GM18517 (cell line): Measurements from ENCODE around the gene IFFO2.

Source experiments
- ATAC-seq: cut with Tn5 transposase; IDR thresholded peaks from one replicate; pipeline ENCODE4 v1.9.1; 2021; ENCODE audit warnings: mild to moderate bottlenecking, moderate library complexity; ENCODE audit not compliant: unreplicated experiment

Gene IFFO2

DNA sequence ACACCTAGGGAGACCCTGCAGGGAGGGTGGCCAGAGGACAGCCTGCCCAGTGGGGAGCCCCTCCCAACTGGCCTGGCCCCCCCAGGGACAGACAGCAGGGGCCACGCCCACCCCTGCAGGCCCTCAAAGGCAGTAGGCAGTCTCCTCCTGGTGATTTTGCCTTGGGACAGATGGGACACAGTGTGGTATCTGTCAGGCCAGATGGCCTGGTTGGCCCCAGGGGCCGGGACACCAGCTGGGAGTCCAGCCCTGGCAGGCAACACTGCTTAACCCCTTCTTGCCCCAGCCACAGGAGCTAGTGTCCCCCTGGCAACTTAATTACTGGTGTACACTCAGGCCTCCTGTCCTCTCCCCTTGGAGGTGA lies 17.8 kb downstream of the IFFO2 start:
- ATAC-seq, result no peak

GRCh38 chr1:18938008-18938706 lies 18.3 kb downstream of the IFFO2 start:
- ATAC-seq, result no peak

- ATAC-seq, result no peak
Measured at GRCh38 chr1:18937539-18937938, 18.9 kb downstream of the IFFO2 start.

DNA sequence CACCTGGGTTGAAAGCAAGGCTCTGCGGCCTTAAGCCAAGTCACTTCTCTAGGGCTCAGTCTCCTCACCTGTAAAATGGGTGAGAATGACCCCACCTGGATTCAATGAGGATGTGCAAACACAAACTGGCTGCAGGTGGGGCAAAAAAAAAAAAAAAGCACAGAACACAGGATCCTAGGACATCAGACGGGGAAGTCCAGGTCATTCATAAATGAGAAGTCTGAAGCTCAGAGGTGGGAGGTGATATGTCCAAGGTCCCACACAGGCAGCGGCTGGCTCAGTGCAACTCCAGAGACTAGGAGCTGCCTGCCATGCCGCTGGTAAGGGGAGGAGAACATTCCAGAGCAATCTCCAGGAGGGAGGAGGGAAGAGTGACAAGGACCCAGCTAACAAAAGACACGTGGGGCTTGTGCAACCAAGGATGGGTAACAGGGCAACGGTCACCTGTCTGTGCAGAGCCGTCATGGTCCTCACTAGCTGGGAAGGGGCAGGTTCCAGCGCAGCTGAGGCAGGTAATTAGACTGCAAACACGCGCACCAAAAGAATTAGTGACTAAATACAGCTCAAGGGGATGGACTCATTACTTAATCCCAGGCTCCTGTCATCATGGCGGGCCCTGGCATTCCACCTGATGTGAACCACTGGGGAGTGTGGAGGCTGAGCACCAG lies 19.5 kb downstream of the IFFO2 start:
- no peak for ATAC-seq

DNA sequence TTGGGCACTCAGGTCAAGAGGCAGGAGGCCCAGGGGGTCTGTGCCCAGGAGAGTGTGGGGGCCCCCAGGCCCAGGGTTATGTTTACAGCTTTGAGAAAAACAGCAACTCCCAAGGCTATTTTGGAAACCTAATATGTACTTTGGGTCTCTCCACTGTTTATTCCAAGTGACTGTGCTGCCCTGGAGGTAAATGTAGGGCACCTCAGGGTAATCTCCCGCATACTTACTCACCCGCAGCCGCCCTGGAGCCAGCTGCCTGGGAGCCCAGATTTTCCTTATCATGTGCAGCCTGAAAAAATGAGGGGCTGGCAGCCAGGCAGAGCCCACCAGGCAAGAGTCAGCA lies 20.0 kb downstream of the IFFO2 start:
- ATAC-seq, result no peak

DNA sequence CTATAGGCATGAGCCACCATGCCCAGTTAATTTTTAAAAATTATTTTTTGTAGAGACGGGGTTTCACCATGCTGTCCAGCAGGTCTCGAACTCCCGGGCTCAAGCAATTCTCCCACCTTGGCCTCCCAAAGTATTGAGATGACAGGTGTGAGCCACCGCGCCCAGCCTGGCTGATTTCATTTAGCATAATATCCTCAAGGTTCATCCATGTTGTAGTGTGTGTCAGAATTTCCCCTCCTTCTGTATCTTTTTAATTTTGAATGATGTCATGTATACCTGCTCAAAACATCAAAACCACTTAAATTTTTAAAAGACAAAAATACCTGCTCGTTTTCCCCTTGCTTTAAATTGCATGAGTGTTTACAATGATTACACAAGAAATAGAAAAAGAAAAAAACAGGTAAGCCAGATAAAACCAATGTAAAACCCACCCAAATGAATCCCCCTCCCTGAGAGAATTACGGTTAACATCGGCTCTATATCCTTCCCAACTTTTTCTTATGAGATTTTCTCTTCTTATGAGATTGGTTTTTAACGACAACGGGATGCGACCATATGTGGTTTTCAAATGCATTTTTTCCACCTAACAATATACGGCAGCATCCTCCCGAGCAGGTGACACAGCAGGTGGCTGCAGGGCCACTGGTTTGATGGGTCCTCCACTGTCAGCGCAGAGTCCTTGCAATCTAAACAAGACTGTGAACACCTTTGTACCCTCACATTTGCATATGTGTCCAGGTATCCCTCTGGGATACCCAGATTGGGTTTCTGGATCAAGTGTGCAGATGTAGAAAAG lies 22.1 kb downstream of the IFFO2 start:
- no peak for ATAC-seq

DNA sequence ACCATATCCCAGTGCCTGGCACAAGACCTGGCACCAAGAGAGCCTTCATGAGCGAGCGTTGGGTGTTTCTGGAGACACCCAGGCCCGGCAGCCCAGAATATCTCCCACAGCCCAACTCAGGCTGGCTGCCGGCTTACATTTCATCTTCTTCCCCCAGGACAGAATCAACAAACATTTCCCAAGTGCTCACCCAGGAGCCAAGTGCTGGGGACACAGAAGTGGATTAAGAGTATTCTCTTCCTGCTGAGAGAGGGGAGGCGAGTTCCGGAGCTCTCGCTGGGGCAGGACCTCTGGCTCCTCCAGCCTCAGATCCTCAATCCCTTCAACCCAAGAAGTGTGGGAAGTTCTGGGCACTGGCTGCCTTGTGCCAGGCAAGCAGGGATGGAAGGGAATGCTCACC lies 23.6 kb downstream of the IFFO2 start:
- no peak for ATAC-seq

- no peak for ATAC-seq
Measured at GRCh38 chr1:18932387-18932786, 24.1 kb downstream of the IFFO2 start.

- ATAC-seq, result no peak
Measured at GRCh38 chr1:18931730-18932129, 24.7 kb downstream of the IFFO2 start.

DNA sequence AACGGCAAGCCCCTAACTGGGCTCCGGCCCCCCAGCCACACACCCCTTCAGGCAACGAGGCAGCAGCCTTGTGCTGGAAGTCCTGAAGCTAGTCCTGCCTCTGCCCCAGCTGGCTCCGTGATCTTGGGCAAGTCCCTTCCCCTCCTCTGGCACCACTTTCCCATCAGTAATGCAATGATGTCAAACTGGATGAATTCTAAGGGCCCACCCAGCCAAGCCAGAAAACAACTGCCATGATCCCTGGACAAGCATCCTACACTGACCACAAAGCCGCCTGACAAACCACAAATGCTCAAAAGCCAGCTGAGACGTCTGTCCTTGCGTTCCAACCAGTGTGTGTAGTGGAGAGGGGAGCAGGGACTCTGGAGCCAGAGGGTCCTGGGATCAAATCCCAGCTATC lies 26.8 kb downstream of the IFFO2 start:
- ATAC-seq, result no peak

DNA sequence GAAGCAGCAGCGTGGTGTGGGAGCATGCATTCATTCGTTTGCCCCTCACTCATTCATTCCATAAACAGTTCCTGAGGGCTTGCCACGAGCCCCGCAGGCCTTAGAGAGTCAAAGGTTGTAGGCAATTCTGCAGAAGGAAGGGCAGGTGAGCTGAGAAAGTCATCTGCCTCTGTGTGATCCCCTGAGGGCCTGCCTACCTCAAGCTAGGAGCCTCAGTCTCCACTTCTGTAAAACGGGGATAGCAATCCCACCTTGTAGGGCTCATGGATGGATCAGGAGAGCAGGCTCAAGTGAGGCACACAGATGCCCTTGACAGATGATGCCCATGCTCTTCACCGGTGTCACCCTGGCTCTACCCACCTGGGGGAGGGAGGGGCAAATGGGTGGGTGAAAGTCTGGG lies 27.5 kb downstream of the IFFO2 start:
- ATAC-seq, result no peak

DNA sequence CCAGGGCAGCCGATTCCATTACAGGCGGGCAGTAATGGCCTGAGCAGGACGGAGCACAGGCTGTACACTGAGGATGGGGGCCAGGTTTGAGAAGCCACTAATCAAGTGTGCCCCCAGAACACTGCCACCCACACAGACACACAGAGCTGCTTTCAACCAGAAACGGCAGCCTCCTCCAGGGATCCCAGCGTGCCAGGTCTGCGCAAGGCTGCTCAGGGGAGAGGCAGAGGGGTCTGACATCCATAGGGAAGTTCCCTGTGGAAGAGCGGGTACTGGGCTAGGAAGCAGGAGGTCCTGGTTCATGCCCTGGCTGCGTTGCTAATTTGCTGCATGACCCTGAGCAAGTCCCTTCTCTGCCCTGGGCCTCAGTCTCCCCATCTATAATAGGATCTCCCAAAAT lies 28.1 kb downstream of the IFFO2 start:
- no peak for ATAC-seq

DNA sequence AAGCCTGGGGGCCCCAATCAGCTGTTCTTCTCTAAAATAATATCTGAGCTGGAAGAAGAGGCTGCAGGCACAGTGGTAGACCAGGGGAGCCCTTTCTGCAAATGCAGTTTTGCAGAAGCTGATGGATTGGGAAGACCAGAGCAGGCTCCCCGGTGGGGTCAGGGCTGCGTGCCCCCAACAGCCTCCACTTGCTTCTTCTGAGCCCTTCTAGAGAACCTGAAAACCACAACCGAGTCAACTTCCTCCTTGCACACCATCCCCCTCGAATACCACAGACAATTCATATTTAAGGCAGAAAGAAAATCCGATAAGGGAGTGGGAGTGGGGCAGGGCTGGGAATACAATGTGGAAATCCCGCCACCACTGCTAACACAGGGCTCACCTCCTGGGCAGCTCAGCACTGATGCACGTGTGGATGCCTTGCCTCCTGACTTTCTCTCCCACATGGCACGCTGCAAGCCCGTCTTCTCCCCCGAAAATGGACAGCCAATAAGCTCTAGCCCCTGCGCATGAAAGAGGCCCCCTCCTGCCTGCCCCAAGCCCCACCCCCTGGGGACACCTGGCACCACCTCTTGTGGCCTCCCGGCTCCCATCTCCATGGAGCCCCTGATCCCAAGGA lies 28.7 kb downstream of the IFFO2 start:
- ATAC-seq, result peak; percentile 48

DNA sequence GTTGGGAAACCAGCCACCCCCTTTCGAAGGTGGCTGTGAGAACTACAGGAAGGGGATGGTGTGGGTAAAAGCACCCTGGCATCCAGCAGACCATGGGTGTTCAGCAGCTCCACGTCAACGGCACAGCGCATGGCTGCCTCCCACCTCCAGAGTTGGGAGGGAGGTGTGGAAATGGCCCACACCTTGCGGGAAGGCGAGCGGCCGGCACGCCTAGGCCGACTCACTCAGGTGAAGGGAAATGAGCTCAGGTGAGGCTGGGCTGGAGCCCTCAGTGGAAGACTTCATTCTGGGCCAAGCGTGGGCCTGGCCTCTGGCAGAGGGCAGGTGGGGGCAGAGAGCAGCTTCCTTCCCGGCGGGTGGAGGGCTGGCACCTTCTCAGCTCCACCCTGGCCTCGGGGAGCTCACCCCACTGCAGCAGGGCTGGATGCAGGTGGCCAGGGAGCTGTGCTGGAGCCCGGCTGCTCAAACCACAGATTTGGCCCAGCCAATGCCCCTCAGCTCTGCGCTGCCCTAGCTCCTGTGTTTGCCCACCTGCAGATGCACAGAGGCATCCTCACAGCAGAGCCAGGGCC lies 29.3 kb downstream of the IFFO2 start:
- ATAC-seq, result peak; percentile 21

GRCh38 chr1:18926315-18927081 lies 30.0 kb downstream of the IFFO2 start:
- ATAC-seq, result peak; percentile 65

DNA sequence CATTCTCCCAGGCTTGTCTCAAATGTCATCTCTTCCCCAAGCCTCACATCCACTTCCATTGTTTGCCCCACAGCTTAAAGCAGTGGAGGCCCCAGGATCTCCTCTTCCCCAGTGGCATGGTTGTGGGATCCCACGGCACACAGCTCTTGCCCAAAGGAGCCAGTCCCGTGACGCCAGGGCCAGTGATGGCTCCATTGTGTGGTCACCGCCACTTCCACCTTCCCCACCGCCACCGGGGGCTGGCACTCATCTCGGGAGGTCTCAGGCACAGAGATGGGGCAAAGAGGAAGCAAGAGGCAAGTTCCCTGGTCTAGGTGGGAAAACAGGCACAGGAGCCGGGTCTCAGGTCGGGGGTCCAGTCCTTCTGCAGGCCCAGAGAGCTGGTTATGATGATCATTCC lies 31.2 kb downstream of the IFFO2 start:
- ATAC-seq, result no peak

- no peak for ATAC-seq
Measured at GRCh38 chr1:18924221-18924691, 32.2 kb downstream of the IFFO2 start.

GRCh38 chr1:18923756-18924211 lies 32.7 kb downstream of the IFFO2 start:
- ATAC-seq, result no peak

DNA sequence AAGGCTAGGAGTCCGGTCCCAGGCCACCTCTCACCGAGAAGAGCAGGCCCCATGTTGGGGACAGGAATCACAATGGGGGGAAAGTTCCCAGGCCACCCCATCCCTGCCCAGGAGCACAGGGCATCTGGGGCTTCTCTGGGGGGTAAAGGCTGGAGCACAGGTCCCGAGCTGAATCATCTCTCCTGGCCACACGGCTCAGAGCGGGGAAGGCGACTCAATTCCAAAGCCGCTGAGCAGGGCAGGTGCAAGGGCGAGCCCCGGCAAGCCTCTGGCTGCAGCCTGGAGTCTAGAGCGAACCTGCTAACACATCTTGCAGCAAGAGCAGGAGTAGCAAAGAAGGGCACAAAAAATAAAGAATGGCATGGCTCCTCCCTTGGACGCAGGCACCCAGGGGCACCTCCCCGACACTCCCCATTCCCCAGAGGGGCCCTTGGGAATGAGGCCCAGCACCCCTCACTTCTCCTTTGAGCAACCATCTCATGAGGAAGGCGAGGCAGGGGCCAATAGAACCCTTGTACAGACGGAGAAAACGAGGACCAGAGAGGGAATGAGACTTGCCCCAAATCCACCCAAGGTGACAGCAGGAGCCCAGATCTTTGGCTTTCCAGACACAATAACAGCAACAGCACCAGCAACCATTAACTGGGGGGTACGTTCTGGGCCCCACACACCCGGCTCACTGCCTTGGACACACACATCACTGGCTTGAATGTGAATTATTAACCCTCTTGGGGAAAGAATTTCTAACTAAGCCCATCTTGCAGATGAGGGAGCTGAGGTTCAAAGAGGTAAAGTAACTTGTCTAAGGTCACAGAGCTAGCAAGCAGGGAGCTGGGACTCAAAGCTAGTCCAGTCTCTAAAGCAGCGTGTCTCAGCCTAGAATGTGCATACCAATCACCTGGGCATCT lies 33.4 kb downstream of the IFFO2 start:
- no peak for ATAC-seq
